Breast epithelium (tissue), 4 donors: ENCODE measurements around the gene EEF1A2. TPM values are rescaled to one million over a fixed set of nuclear protein-coding genes. Genes with fewer than 3 reads are reported as not detected.
A peak's percentile ranks its signal among the peaks of the same experiment; 100 is the strongest.

Experiments
- DNase-seq, 2 donors: peaks; one replicate each; pipeline ENCODE4 v3.0.0-alpha.2; 2019; ENCODE audit warnings: low spot score in 2 of 2
- H3K27ac ChIP-seq, 2 donors: fragments of 200-600 bp; sonication (generic) in 1 of 2; one replicate each; pipeline ENCODE4 v1.5.1; 2016 to 2019; ENCODE audit warnings: mild to moderate bottlenecking in 1 of 2
- H3K27me3 ChIP-seq, 2 donors: fragments of 200-600 bp; sonication (generic) in 1 of 2; one replicate each; pipeline versions ENCODE4 v1.5.1 to v1.6.0; 2017 to 2019; ENCODE audit warnings: control low read depth in 1 of 2, mild to moderate bottlenecking in 1 of 2
- H3K36me3 ChIP-seq: fragments of 200-600 bp; one replicate; pipeline ENCODE4 v1.5.1; 2019
- H3K4me1 ChIP-seq, 2 donors: fragments of 200-600 bp; sonication (generic); one replicate each; pipeline ENCODE4 v1.5.1; 2016 to 2019; ENCODE audit warnings: control low read depth in 1 of 2
- H3K4me3 ChIP-seq, 3 donors: fragments of 200-600 bp; sonication (generic); 1 replicate in 2 of 3; 2 replicates in 1 of 3; pipeline ENCODE4 v1.5.1; 2016 to 2019; ENCODE audit warnings: mild to moderate bottlenecking in 3 of 3, moderate library complexity in 2 of 3
- H3K9me3 ChIP-seq, 2 donors: fragments of 200-600 bp; sonication (generic) in 1 of 2; one replicate each; pipeline ENCODE4 v1.5.1; 2016 to 2019; ENCODE audit warnings: control low read depth in 1 of 2
- CTCF ChIP-seq, 3 donors: fragments of 450-650 bp; IDR thresholded peaks; one replicate each; pipeline ENCODE4 v1.5.1; 2016 to 2017; ENCODE audit warnings: antibody characterized with exemption in 3 of 3, mild to moderate bottlenecking in 3 of 3, moderate library complexity in 3 of 3
- POLR2A ChIP-seq: fragments of 450-650 bp; IDR thresholded peaks from one replicate; pipeline ENCODE4 v1.6.1; 2016; ENCODE audit warnings: antibody characterized with exemption, mild to moderate bottlenecking, moderate library complexity
- POLR2AphosphoS5 ChIP-seq, 3 donors: sonication (generic); formaldehyde crosslinking; IDR thresholded peaks; one replicate each; pipeline ENCODE4 v1.6.1; 2017; ENCODE audit warnings: antibody characterized with exemption in 3 of 3
- intact Hi-C: fragments of 100-400 bp; cut with DNase I; formaldehyde crosslinking; loops from one replicate; pipeline ENCODE4 v1.15.1; 2023; ENCODE audit warnings: low total_unique reads
- total RNA-seq, 3 donors: library from RNA; depleted of rRNA; stranded (reverse); fragments of >200 nt; gene quantifications; one replicate each; pipeline ENCODE4 v1.1.0, GENCODE V29; 2016

EEF1A2 gene
- total RNA-seq, 3 donors from 2014 or later = 0.48 to 20.6 (median 4.8) TPM

- intact Hi-C loops = no loop called here
- H3K4me1 ChIP-seq = peaks cover 0 to 10% of the 10 kb centered on the region in 2 donors
- DNase-seq = no peak
- H3K27me3 ChIP-seq = peaks cover 7 to 70% of the 10 kb centered on the region in 2 donors
- TF ChIP-seq CTCF (IDR thresholded peaks at IDR 0.05) (no peak), POLR2A (no peak), POLR2AphosphoS5 (IDR thresholded peaks at IDR 0.05) (no peak)
- H3K4me3 ChIP-seq = no peak overlapping the region
- peaks cover 18 to 24% of the 10 kb centered on the region in 2 donors for H3K9me3 ChIP-seq
- no peaks in the 10 kb centered on the region for H3K36me3 ChIP-seq
- no peak overlapping the region for H3K27ac ChIP-seq
These were observed 2.3 kb upstream of the EEF1A2 start for GRCh38 chr20:63500902-63501817.

- no peaks in the 10 kb centered on the region for H3K36me3 ChIP-seq
- H3K9me3 ChIP-seq = peaks cover 12 to 17% of the 10 kb centered on the region in 2 donors
- DNase-seq = no peak
- no peak for TF ChIP-seq CTCF (IDR thresholded peaks at IDR 0.05)
- TF ChIP-seq POLR2A = no peak
- TF ChIP-seq POLR2AphosphoS5 (IDR thresholded peaks at IDR 0.05) = no peak
- intact Hi-C loops = no loop called here
- H3K4me3 ChIP-seq = no peak overlapping the region
- H3K27me3 ChIP-seq = peaks cover 7 to 69% of the 10 kb centered on the region in 2 donors
- no peak overlapping the region for H3K27ac ChIP-seq
- peaks cover 0 to 10% of the 10 kb centered on the region in 2 donors for H3K4me1 ChIP-seq
These were observed 1.4 kb upstream of the EEF1A2 start for GRCh38 chr20:63500151-63500901.

- H3K4me1 ChIP-seq = peaks cover 0 to 10% of the 10 kb centered on the region in 2 donors
- H3K27ac ChIP-seq = no peak overlapping the region
- no peak for DNase-seq
- peak overlapping the region; percentile 15 to 73 (median 51) for H3K4me3 ChIP-seq
- H3K9me3 ChIP-seq = peaks cover 3 to 8% of the 10 kb centered on the region in 2 donors
- peaks cover 7 to 68% of the 10 kb centered on the region in 2 donors for H3K27me3 ChIP-seq
- TF ChIP-seq POLR2AphosphoS5 (IDR thresholded peaks at IDR 0.05) (no peak), POLR2A (no peak), CTCF (IDR thresholded peaks at IDR 0.05) (no peak)
- intact Hi-C loops = no loop called here
- H3K36me3 ChIP-seq = no peaks in the 10 kb centered on the region
These were observed 571 bp upstream of the EEF1A2 start for GRCh38 chr20:63499338-63499969.

- intact Hi-C loops = no loop called here
- no peak for DNase-seq
- peak overlapping the region in 2 of 3 donors; percentile 51 to 73 for H3K4me3 ChIP-seq
- TF ChIP-seq POLR2AphosphoS5 (IDR thresholded peaks at IDR 0.05) (no peak), POLR2A (no peak), CTCF (IDR thresholded peaks at IDR 0.05) (no peak)
- no peaks in the 10 kb centered on the region for H3K9me3 ChIP-seq
- no peaks in the 10 kb centered on the region for H3K36me3 ChIP-seq
- H3K27me3 ChIP-seq = peaks cover 7 to 72% of the 10 kb centered on the region in 2 donors
- no peak overlapping the region for H3K27ac ChIP-seq
- H3K4me1 ChIP-seq = peaks cover 0 to 10% of the 10 kb centered on the region in 2 donors
These were observed 642 bp downstream of the EEF1A2 start for GRCh38 chr20:63497946-63498935.
